GM11168 (cell line): ENCODE results near the gene BABAM2.
"Not testable (repeated sequence)": the region's sequence is repeated elsewhere in the genome, so short reads cannot be mapped to it uniquely, and the experiment has no call there.

Source experiments
- in situ Hi-C: fragments of 300-500 bp; cut with MboI; formaldehyde crosslinking; loops from one replicate; pipeline ENCODE4 v1.12.0; 2022; ENCODE audit warnings: low sequenced_read_pairs; ENCODE audit not compliant: unreplicated experiment

BABAM2 gene

GRCh38 chr2:28219758-28220368 lies 329.3 kb downstream of the BABAM2 start:
- in situ Hi-C loops, result no loop called here

- in situ Hi-C loops, result no loop called here
These were observed 334.3 kb downstream of the BABAM2 start for GRCh38 chr2:28224648-28225472.

GRCh38 chr2:28225473-28226080 lies 335.0 kb downstream of the BABAM2 start:
- in situ Hi-C loops, result no loop called here

- in situ Hi-C loops, result no loop called here
These were observed 336.0 kb downstream of the BABAM2 start for GRCh38 chr2:28226558-28226957.

GRCh38 chr2:28227498-28227897 lies 337.0 kb downstream of the BABAM2 start:
- in situ Hi-C loops, result no loop called here

GRCh38 chr2:28228434-28228995 lies 338.0 kb downstream of the BABAM2 start:
- in situ Hi-C loops, result no loop called here

GRCh38 chr2:28231110-28231631 lies 340.6 kb downstream of the BABAM2 start:
- in situ Hi-C loops, result no loop called here

GRCh38 chr2:28232295-28232694 lies 341.8 kb downstream of the BABAM2 start:
- in situ Hi-C loops, result no loop called here

- in situ Hi-C loops, result no loop called here
These were observed 342.7 kb downstream of the BABAM2 start for GRCh38 chr2:28233164-28233676.

- in situ Hi-C loops, result no loop called here
These were observed 344.3 kb downstream of the BABAM2 start for GRCh38 chr2:28234807-28235206.

GRCh38 chr2:28239207-28239606 lies 348.7 kb downstream of the BABAM2 start:
- in situ Hi-C loops, result no loop called here

- in situ Hi-C loops, result no loop called here
These were observed 350.4 kb downstream of the BABAM2 start for GRCh38 chr2:28240937-28241336.

GRCh38 chr2:28247290-28247689 lies 356.8 kb downstream of the BABAM2 start:
- in situ Hi-C loops, result no loop called here

GRCh38 chr2:28247734-28248133 lies 357.2 kb downstream of the BABAM2 start:
- in situ Hi-C loops, result no loop called here

- in situ Hi-C loops, result no loop called here
These were observed 358.0 kb downstream of the BABAM2 start for GRCh38 chr2:28248511-28248910.

- in situ Hi-C loops, result no loop called here
These were observed 359.5 kb downstream of the BABAM2 start for GRCh38 chr2:28250006-28250405.

GRCh38 chr2:28251337-28251736 lies 360.8 kb downstream of the BABAM2 start:
- in situ Hi-C loops, result no loop called here

GRCh38 chr2:28252311-28252710 lies 361.8 kb downstream of the BABAM2 start:
- in situ Hi-C loops, result no loop called here

GRCh38 chr2:28253543-28253942 lies 363.0 kb downstream of the BABAM2 start:
- in situ Hi-C loops, result no loop called here

- in situ Hi-C loops, result not testable (repeated sequence)
These were observed 364.7 kb downstream of the BABAM2 start for GRCh38 chr2:28255231-28255630.

- in situ Hi-C loops, result no loop called here
These were observed 366.7 kb downstream of the BABAM2 start for GRCh38 chr2:28257182-28257581.
